HG03521 (cell line): ENCODE results near the gene EFL1.
"Not testable (repeated sequence)": the region's sequence is repeated elsewhere in the genome, so short reads cannot be mapped to it uniquely, and the experiment has no call there.

ENCODE experiments used
- ATAC-seq: cut with Tn5 transposase; IDR thresholded peaks from one replicate; pipeline ENCODE4 v1.9.1; 2021; ENCODE audit warnings: mild to moderate bottlenecking, moderate library complexity; ENCODE audit not compliant: unreplicated experiment

Gene EFL1

DNA sequence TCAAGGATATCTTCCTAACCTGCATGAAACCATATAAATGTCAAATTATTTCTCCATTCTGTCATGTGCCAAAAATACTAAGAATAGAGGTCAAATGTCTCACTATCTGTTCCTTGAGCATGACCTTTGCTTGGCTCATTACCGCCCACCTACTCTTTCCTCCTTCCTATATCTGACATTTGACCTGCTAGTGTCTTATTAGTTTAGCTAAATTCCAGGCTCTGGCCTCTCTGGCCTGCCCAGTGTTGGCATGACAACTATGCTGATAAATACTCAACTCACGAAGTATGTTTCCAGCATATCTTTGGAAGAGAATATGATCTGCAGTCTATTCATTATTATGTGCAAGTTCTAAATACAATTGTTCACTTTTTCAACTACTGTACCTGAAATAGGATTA, 58.0 kb downstream of the EFL1 start:
- not testable (repeated sequence) for ATAC-seq

DNA sequence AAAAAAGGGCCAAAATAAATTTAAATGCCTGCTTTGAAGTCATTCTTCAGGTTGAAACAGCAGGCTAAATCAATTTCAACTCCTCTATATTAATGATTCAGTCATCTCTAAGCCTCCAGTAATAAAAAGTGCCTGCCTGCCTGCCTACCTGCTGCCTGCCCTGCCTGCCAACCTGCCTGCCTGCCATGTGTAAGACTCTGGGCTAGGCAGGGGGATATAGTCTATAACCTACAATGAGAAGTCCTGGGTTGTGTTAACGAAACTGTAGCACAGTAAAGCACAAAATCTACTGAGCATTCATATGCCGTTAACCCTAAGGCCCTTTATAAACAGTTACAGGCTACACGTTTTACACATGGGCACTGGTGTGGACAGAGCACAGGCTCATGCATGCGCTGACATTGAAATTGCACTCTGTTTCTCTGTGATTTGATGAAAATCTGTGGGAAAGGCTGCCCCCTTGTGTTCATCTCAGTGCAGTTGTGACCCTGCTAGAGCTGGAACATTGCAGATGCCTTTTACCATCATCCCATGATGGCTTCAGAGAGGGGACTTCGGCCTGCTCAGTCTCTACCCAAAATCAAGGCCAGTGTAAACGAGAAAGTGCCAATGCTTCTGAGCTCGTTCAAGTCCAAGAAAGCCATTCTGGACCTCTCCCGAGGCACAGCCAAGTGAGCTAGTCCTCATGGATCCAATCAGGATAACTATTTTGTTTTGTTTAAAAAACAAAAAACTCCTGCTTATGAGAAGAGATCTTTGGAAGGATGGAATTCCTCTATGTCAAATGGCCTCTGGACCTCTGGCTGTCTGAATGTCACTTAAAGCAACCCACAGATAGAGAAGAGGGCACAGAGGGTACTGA, 64.6 kb downstream of the EFL1 start:
- peak; percentile 74 for ATAC-seq

DNA sequence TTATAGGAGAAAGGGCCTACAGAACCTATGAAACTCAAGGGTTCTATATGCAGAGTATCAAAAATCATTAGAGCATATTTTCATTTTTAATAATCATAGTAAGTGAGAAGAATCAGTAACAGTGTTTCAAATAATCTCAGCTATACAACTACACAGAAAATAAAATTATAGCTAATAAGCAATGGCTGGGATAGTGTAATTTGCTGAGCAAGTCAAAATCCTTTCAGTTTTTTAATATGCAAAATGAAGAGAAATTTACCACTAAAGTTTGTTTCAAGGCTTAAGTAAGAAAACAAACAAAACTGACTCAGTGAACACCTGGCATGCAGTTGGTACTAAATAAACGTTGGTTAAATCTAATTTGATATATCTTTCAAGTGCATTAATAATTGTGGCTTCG, 66.2 kb downstream of the EFL1 start:
- no peak for ATAC-seq

- ATAC-seq = not testable (repeated sequence)
Observed at GRCh38 chr15:82195818-82196217, 66.7 kb downstream of the EFL1 start.

GRCh38 chr15:82194488-82194887, 68.0 kb downstream of the EFL1 start:
- ATAC-seq = not testable (repeated sequence)

DNA sequence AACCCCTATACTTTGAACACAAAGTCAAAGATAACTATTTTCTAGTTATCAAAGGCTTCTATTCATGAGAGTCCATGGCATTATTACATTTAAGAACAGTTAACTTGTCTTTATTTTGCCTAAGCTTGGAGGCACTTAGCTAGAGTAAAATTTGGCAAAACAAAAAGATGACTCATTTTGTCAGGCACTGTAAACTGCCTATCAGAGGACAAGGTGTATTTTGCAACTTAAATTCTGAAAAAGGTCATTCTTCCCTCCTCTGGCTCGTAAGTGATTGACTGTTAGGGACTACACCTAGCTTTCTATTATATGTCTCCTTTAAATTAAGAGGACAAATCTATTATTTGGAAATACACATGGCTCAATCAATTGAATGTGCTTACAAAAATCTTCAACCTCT, 69.1 kb downstream of the EFL1 start:
- ATAC-seq = not testable (repeated sequence)

GRCh38 chr15:82192394-82192793, 70.1 kb downstream of the EFL1 start:
- not testable (repeated sequence) for ATAC-seq

- peak; percentile 89 for ATAC-seq
Observed at GRCh38 chr15:82186719-82187406, 75.7 kb downstream of the EFL1 start.

DNA sequence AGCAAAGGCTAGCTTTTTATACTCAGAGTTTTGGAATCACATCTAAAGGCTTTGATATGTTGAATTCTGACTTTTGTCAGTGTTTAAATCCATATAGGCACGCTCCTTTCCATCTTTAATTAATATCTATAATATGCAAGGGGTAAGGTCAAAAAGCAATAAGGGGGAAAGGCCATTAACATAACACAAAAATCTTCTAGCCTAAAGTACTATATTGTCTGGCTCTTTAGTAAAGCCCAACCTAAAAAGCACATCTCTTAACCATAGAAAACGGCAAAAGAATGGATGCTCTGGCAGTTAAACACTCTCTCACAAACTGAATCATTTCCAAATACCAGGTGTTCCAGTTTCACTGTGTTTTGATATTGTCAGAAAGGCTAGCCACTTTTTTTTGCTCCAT, 76.4 kb downstream of the EFL1 start:
- no peak for ATAC-seq

DNA sequence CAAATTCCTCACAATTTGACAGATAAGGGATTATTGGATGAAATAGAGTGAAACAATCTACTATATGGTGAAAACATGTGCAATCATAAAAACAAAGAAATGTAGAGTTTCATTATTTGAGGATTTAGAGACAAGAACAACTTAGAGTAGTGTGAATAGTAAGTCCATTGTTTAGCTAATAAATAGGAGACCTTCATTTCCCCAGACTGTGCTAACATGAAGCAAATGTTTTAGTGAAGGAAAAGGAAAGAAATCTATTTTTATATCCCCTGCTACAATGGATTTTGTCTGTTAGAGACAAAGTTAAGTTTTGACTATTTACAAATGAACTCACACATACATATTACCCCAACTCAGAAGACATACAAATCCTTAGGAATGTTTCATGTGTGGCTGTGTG, 77.8 kb downstream of the EFL1 start:
- ATAC-seq = no peak

- ATAC-seq = no peak
Observed at GRCh38 chr15:82184355-82184754, 78.2 kb downstream of the EFL1 start.

GRCh38 chr15:82183121-82184031, 79.2 kb downstream of the EFL1 start:
- ATAC-seq = no peak

- ATAC-seq = no peak
Observed at GRCh38 chr15:82181371-82181770, 81.2 kb downstream of the EFL1 start.

- no peak for ATAC-seq
Observed at GRCh38 chr15:82178061-82178460, 84.5 kb downstream of the EFL1 start.

DNA sequence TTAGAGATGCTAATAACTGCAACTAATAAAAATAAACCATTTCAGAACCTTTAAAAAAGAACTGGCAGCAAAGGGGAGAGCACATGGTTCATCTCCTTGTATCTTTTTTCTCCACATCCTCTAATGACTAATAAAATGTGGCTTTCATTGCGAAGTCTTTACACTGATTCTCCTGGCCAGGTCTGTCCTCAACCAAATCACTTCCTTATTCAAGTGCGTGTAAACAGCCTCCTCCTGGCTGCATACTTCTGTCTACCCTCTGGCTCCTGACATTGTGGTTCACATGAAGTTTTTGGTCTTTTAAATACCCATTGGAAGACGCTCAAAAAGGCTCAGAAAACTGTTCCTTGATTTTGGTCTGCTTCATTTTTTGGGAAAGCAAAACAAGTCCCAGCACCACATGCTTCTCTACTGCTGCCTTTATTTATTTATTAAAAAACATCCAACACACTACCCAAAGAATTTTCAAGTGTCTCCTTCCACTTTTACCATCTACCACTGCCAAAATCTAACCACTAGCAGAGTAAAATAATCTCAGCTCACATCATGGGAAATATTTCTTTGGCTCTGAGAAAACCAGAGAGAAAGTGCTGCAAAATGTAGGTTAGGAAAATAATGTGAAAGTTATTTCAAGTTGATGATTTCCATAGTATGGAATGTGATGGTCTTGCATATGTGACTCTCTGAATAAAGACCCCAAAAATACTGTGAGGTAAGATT, 85.1 kb downstream of the EFL1 start:
- no peak for ATAC-seq

DNA sequence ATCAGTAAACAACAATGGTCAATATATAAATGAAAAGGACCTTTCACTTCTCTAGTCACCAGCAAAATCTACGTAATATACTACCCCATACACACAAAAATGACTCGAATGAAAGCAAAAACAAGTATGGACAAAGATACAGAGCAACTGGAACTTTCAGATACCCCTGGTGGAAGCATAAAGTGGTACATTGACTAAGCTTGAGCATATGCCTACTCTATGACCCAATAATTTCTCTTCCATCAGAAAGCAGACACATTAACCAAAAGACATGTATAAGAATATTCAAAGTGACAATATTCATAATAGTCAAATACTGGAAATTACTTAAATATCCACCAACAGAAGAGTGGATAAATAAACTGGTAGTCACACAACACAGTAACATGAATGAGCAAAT, 86.0 kb downstream of the EFL1 start:
- ATAC-seq = no peak

DNA sequence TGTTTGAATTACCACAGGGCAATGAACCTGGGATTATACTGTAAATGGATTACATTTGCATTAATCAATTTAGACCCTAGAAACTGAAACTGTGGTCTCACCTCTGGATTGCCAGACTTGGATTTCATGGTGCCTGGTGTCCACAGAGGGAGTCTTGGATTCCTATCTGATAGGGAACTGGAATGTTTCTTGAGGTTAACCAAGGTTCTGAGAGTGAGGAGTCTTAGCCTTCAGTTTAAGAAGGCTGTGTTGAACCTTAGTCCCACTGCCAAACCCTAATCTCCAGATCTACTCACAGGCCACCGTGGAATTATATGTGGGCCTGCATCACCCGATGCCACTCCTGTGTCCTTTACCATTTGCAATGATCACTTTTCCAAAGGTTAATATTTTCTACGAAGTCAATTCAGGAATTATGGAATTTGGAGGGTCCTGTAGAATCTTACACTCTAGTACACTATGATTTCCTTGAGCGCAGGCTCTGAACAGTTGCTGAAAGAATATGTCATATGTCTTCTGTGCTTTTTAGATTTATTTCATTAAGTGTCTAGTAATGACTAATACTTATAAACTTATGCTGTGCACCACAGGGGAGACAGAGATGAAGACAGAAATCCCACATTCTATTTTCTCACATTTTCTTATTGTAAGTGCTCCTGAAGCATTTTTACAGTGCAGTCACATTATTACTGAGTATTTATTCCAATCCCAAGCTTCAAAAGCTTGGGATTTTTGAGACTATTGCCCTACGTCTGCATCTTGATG, 87.9 kb downstream of the EFL1 start:
- ATAC-seq = no peak

DNA sequence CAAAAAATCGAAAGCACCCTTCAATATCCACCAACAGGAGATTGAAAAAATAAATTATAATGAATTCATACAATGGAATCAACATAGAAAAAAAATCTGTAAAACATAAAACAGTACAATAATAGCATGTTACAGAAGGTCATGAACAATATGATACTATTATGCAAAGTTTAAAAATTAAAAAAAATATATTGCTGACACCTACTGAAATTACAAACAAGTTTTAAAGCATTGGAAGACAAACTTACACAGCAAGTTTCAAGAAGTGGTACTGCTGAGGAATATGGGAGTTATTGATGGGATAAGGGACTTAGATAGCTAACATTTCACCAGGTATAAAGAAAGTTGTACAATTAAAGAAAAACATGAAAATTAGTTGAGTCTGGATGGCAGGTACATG, 89.4 kb downstream of the EFL1 start:
- ATAC-seq = no peak

- ATAC-seq = no peak
Observed at GRCh38 chr15:82172506-82172905, 90.0 kb downstream of the EFL1 start.

DNA sequence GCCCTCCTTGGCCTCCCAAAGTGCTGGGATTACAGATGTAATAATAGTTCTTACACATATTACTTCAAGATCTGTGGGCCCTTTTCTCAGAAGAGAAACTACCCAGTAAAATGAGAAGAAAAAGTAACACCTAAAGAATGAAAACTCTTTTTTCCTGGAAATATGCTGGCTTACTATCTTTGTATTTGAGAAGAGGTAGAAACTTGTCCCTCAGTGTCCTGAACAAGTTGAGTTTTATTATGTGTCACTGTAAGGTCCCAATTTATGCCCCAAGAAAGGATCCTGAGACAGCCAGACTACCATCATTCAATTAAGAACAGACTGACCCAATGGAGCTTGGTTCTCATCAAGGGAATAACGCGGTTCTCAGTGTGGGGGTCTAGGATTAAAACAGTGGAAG, 93.8 kb downstream of the EFL1 start:
- no peak for ATAC-seq
